LHCN-M2 (cell line): Measurements from ENCODE around the gene OR8B3. TPM values are rescaled to one million over a fixed set of nuclear protein-coding genes. Genes with fewer than 3 reads are reported as not detected.
A peak's percentile ranks its signal among the peaks of the same experiment; 100 is the strongest.
"Not testable (repeated sequence)": the region's sequence is repeated elsewhere in the genome, so short reads cannot be mapped to it uniquely, and the experiment has no call there.

Experiments
- DNase-seq: peaks from one replicate; pipeline ENCODE4 v3.0.0-alpha.2; 2012; ENCODE audit warnings: low read depth
- polyA plus RNA-seq: library from polyadenylated mRNA; unstranded; fragments of >200 nt; gene quantifications from one replicate; pipeline ENCODE4 v1.2.1, GENCODE V29; 2012; ENCODE audit warnings: missing spikeins
- total RNA-seq: library from RNA; depleted of rRNA; stranded (reverse); fragments of >200 nt; gene quantifications from 2 replicates; pipeline ENCODE4 v1.2.3, GENCODE V29; 2014; rRNA removed

The OR8B3 gene
- not detected in 2 replicates for total RNA-seq
- polyA plus RNA-seq, result not detected

DNA sequence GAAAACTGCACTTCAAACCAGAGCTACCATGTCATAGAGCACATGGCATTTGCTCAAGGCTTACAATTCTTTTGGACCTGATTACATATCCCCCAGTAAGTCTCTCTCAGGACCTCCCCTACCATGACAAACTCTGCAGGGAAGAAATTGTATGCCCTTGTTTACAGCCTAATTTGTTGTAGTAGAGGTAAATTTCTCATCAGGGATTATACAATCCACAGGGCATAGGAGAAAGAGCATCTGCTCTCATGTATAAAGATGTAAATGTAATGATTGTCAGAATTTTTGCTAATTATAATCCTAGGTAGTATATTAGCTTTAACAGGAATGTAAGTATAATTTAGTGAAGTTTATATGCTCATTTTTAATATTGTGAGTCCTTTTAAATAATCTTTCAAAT, at the start of gene OR8B3:
TSS of gene OR8B3 (minus strand) at position 101 of the 400 bp plus-strand sequence. CDS start 1,673 bp downstream, outside the sequence.
- no peak for DNase-seq

GRCh38 chr11:124446916-124447315, 48.1 kb upstream of the OR8B3 start:
- DNase-seq, result no peak

DNA sequence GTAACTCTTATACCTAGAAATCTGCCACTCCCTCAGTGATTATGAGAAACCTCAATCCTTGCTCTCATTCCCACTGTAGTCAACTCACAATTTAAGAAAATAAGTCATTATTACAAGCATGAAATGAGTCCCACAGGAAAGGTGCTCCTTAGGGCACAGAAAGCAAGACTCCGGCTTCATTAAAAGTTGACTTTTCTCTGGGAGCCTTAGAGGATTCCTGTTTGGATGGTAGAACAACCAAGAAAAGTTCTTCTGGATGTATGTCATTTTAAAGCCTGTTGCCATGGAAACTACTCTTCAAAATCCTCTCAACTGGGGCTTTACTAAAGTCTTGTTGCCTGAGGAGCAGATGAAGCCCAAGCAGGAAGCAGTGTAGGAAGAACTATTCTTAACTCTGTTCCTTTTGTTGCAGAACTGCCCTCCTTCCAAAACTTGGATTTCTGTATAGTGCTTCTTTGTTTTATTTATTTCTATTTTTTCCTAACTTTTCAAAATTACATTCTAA, 46.9 kb upstream of the OR8B3 start, which contains the start of gene OR8B8:
TSS of gene OR8B8 (minus strand) at position 51 of the 505 bp plus-strand sequence. CDS start 4,611 bp downstream, outside the sequence.
- no peak for DNase-seq

DNA sequence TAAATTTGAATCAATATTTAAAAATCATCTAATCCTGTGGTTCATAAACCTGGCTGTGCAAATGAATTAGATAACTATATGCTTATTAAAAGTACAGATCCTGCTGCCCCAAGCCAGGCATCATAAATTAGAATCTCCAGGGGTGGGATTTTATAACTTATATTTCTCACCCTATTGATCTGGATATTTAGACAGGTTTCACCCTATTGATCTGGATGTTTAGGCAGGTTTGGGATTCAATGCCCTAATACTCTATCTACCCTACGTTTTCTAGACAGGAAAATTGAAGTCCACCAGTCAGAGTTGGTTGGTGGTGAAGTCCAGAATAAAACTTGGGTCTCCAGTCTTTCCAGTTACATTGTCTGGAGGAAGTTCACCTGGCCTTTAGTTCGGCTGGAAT, 44.0 kb upstream of the OR8B3 start:
- no peak for DNase-seq

DNA sequence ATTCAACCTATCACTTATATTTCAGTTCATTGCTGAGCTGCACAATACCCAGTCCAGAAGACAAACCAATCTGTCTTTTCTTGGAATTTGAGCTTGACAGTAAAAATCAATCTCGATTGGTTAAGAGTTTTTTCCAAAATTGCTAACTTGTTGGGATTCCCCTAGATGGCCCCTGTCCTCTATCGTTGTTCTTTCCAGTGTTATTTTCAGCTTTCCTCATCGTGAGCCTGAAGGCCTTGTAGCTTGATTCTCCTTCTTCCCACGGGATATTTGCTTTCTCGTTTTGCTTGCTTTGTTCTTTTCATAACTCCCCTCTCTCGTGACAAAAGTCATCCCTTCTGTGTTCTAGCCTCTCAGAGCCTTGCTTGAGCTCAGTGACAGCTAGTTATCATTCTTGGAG, 43.6 kb upstream of the OR8B3 start:
- DNase-seq, result no peak

DNA sequence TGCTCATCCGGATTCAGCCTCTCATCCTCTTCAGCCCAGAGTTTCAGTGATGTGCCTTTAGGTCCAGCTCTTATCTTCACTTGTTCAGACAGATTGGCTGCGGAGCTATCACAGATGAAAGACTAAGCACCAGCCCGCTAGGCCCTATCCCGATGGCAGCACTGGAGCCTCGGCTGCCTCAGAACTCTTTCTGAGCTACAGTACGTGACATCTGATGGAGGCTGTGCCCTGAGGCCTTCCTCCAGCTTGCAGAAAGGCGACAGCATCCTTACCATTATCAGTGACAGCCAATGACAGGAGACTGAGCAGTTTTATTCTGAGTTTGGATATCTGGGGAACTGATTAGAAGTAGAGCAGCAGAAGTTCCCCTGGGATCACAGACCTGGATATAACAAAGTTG, 42.7 kb upstream of the OR8B3 start:
- DNase-seq, result no peak

DNA sequence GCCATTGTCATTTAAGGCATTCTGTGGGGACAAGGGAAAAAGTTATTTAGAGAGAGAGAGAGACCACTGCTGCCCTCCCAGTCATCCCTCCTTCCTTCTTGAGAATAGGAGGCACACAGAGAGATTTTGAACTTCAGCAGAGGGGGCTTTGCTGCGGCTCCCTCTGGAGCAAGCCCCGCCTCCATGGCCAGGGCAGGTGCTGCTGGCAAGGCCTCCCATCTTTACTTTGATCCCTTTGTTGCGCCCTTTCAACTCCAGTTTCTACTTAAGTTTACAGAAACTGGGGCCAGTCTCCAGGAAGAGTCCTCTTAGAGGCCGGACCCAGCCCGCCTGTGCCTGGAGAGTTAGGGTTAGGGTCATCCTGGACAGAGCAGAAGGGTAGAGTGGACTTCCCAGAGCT, 42.3 kb upstream of the OR8B3 start:
- DNase-seq, result no peak

- no peak for DNase-seq
These were observed 41.8 kb upstream of the OR8B3 start for GRCh38 chr11:124440608-124441007.

DNA sequence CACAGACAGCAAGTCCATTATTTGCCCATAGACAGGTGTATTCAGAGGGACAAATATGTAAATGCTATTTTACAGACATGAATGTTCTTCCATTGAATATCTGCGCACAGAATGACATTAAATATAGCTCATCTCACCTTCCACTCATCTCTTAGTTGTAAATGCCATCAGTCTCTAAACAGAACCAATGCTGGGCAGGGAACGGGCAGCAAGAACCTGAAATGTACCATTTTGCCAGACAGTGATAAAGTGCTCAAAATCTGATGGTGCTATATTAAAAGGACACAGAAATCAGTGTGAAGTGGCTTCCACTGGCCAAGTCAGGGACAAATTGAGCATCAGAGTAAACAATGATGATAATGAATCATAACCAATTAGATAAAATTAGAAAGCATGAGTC, 35.9 kb upstream of the OR8B3 start:
- DNase-seq, result no peak

DNA sequence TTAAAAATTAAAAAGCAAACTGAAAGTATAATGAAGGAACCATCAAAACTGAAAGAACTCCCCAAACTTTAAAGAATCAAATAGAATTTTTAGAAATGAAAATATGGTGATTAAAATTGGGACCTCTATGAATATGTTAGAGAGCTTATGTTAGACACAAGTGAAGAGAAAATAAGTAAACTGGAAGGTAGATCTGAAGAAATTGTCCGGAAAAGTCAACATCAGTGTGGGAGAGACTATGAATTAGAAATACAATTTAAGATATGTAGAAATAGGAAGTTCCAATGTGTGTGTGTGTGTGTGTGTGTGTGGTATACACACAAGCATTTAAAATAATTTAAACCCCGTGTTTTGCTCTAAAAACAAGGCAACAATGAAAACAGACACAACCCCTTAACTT, 30.8 kb upstream of the OR8B3 start:
- no peak for DNase-seq

DNA sequence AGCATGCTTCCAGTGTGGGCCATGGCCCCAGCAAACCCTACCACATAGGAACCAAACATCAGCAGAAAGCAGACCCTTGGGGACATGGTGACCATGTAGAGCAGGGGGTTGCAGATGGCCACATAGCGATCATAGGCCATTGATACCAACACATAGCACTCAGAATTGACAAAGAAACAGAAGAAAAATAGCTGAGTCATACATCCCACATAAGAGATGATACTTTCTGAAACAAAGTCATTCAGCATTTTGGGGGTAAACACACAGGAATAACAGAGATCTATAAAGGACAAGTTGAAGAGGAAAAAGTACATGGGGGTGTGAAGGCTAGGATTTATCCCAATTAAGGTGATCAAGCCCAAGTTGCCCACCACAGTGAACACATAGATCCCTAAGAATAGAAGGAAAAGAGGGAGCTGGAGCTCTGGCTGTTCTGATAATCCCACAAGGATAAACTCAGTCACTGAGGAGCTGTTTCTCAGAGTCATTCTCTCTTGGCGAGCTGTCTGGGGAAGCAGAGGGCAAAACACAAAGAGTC, 25.6 kb upstream of the OR8B3 start, which contains the start of gene OR8B4:
TSS of gene OR8B4 (minus strand) at position 488 of the 538 bp plus-strand sequence. CDS start at position 488, 0 bp downstream.
- DNase-seq, result no peak

- DNase-seq, result no peak
These were observed 22.2 kb upstream of the OR8B3 start for GRCh38 chr11:124421043-124421442.

GRCh38 chr11:124415356-124415923, 16.6 kb upstream of the OR8B3 start:
- peak; percentile 22 for DNase-seq

DNA sequence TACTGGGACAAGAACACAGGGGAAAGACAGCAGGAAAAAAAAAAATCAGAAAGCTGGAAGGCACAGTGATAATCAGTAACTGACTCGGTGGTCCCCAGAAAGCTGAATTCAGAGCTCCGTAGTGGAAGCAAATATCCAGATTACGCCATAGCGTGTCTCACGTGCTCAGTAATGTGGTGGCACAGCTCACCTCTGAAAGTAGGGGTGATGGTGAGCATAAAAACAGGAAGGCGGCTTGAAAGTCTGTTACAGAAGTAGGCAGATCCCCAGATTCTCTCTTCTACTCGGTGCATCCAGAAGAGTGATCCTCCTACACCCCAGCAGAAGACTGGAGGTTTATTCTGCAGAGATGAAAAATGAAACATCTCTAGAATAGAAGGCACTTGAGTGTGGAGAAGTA, 11.1 kb upstream of the OR8B3 start:
- no peak for DNase-seq

DNA sequence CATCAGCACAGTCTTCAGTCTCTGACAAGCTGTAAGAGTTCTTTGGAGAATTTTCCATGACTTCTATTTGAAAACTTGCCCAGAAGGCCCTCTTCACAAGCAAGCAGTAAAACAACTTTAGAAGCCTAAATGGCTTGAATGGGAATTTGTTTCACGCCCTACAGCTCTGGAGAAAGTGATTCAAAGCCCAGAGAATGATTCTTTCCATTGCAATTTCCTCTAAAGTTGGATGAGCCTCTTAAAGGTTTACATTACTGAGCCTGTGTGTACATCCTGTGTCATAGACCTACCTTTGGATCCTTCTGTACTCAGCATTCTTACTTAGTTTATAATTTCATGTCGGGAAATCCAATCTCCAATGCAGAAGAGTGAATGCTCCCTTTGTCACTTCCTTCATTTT, 6.8 kb upstream of the OR8B3 start:
- no peak for DNase-seq

- DNase-seq, result not testable (repeated sequence)
These were observed 4.4 kb upstream of the OR8B3 start for GRCh38 chr11:124403186-124403585.

DNA sequence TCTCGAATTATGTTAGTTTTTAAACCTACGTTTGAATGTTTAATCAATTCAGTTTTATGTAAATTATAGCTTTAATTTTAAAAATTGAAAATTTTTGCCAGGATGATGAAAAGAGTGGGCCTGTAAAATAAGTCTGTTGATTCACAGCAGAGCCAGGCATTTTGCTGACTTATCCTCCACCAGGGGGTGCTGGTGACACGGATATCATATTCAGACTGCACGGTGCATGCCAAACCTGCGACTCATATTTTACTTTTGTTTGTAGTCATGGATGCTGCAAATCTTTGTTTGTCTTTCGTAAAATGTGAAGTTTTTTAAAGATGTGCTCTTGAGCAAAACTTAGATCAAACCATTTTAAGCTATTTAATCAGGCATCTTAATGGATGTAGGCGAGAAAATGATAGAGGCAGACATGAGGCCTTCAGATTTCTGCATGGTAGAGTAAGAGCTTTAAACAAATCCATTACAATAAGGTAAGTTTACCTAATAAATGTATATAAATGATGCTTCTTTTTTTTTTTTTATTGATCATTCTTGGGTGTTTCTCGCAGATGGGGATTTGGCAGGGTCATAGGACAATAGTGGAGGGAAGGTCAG, 3.6 kb upstream of the OR8B3 start:
- peak; percentile 78 for DNase-seq

DNA sequence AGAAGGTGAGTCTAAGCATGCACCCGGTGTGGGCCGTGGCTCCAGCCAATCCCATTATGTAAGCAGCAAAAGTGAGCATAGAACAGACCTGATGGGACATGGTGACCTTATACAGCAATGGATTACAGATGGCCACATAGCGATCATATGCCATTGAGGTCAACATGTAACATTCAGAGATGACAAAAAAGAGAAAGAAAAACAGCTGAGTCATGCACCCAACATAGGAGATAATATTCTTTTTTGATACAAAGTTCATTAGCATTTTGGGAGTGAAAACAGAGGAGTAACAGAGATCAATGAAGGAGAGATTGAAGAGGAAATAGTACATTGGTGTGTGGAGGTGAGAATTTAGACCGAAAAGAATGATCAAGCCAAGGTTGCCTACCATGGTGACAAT, 2.0 kb downstream of the OR8B3 start:
- DNase-seq, result not testable (repeated sequence)

DNA sequence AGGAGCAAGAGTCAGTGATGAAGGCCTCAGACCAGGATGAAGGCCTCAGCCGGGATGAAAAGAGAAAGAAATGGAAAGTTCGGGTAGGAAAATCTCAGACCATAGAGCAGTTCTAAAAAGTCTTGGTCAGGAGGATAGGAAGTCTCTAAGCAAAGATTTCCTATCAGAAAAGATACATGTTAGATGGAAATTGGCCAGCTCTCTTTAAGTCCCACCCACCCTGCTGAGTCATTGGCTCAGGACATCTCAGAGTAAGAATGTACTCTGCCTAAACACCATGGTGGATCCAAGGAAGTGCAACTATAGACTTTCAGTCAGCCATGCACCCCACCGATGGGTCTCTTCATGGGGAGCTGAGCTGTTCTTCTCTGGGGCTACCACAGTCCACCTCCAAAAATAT, 4.4 kb downstream of the OR8B3 start:
- DNase-seq, result peak; percentile 21

DNA sequence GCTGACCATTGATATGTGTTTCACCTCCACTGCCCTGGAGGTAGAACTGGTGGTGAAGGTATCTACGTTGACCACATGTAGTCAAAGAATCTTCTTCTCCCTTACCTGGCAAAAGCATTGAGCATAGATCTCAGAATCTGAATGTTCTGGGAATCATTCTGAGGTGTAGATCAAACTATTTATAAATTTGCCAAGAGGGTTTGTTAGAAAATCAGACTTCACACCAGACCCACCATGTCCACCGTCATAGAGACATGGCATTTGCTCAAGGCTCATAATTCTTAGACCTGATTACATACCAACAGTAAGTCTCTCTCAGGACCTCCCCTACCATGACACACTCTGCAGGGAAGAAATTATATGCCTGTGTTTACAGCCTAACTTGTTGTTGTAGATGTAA, 14.4 kb downstream of the OR8B3 start, which contains the start of gene OR8B2:
TSS of gene OR8B2 (minus strand) at position 101 of the 400 bp plus-strand sequence. CDS start 1,156 bp downstream, outside the sequence.
- DNase-seq, result no peak

DNA sequence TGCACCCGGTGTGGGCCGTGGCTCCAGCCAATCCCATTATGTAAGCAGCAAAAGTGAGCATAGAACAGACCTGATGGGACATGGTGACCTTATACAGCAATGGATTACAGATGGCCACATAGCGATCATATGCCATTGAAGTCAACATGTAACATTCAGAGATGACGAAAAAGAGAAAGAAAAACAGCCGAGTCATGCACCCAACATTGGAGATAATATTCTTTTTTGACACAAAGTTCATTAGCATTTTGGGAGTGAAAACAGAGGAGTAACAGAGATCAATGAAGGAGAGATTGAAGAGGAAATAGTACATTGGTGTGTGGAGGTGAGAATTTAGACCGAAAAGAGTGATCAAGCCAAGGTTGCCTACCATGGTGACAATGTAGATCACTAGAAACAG, 16.0 kb downstream of the OR8B3 start:
- DNase-seq, result not testable (repeated sequence)

- no peak for DNase-seq
These were observed 18.2 kb downstream of the OR8B3 start for GRCh38 chr11:124380585-124380984.

DNA sequence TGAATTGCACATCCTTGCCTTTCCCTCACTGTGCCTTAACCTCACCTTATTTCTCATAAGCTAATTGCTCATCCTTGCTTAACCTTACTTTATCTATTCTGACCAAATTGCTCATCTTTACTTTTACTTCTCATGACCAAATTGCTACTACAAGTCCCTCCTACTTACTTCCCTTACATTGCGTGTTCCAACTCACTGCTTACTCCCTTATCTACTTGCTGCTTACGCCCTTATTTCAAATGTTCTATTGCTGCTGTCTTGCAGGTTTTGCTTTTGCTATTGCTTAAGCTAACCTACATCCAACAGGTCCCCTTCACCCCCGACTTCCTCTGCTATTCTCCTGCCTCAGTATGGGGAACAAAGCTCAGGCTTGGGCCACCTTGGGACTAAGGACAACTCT, 22.5 kb downstream of the OR8B3 start:
- DNase-seq, result no peak
